Ishikawa (cell line): ENCODE measurements around the gene GADL1.

ENCODE experiments used
- CEBPB ChIP-seq: IDR thresholded peaks from 2 replicates; pipeline ENCODE4 v1.6.1; 2012
- CREB1 ChIP-seq: IDR thresholded peaks from 2 replicates; pipeline ENCODE4 v1.6.1; 2012; ENCODE audit warnings: low read depth
- EGR1 ChIP-seq: IDR thresholded peaks from 2 replicates; pipeline ENCODE4 v1.6.1; 2012
- EP300 ChIP-seq: IDR thresholded peaks from 2 replicates; pipeline ENCODE4 v1.6.1; 2012; ENCODE audit warnings: borderline replicate concordance
- FOXM1 ChIP-seq: IDR thresholded peaks from 2 replicates; pipeline ENCODE4 v1.6.1; 2012; ENCODE audit warnings: low read depth, borderline replicate concordance
- NFIC ChIP-seq: IDR thresholded peaks from 2 replicates; pipeline ENCODE4 v1.6.1; 2012
- RAD21 ChIP-seq: IDR thresholded peaks from 2 replicates; pipeline ENCODE4 v1.6.1; 2012; ENCODE audit warnings: low read depth
- TAF1 ChIP-seq: IDR thresholded peaks from 2 replicates; pipeline ENCODE4 v1.6.1; 2012; ENCODE audit warnings: low read depth, mild to moderate bottlenecking
- TCF12 ChIP-seq: IDR thresholded peaks from 2 replicates; pipeline ENCODE4 v1.6.1; 2012; ENCODE audit warnings: low read depth
- TEAD4 ChIP-seq: IDR thresholded peaks from 2 replicates; pipeline ENCODE4 v1.6.1; 2012
- YY1 ChIP-seq: IDR thresholded peaks from 2 replicates; pipeline ENCODE4 v1.6.1; 2012; ENCODE audit warnings: low read depth
- ZBTB7A ChIP-seq: IDR thresholded peaks from 2 replicates; pipeline ENCODE4 v1.6.1; 2012; ENCODE audit warnings: low read depth
- TF ChIP-seq, protein P1 (sequence below): IDR thresholded peaks from 2 replicates; pipeline ENCODE4 v1.6.1; 2012
- TF ChIP-seq, protein P2 (sequence below): IDR thresholded peaks from 2 replicates; pipeline ENCODE4 v1.6.1; 2012
- TF ChIP-seq, protein P3 (sequence below): IDR thresholded peaks from 2 replicates; pipeline ENCODE4 v1.6.1; 2012; ENCODE audit warnings: low read depth, mild to moderate bottlenecking

GADL1 gene

DNA sequence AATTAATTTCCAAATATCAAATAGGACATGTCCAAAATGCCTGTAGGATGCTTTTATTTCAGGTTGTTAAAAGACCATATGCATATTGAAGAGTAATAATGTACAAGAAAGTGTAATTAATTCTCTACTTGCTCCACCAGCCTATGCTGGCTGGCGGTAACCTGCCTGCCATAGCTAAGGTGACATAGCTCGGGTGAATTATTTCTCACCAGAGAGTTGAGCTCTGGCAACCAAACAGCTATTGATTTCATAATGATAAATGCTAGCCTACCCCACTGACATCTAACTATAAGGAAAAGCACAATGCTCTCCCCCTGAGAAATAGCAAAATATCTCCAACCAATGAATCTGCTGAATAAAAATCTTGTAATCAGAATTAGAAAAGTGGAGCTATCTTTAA, 48.9 kb downstream of the GADL1 start:
- TF ChIP-seq TAF1 (no peak), CEBPB (no peak), RAD21 (no peak), YY1 (no peak), NFIC (no peak), CREB1 (no peak), ZBTB7A (no peak), TCF12 (no peak), FOXM1 (no peak), EGR1 (no peak), TEAD4 (no peak), EP300 (no peak)
- TF ChIP-seq, protein P1, sequence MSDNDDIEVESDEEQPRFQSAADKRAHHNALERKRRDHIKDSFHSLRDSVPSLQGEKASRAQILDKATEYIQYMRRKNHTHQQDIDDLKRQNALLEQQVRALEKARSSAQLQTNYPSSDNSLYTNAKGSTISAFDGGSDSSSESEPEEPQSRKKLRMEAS, result no peak
- TF ChIP-seq, protein P2, sequence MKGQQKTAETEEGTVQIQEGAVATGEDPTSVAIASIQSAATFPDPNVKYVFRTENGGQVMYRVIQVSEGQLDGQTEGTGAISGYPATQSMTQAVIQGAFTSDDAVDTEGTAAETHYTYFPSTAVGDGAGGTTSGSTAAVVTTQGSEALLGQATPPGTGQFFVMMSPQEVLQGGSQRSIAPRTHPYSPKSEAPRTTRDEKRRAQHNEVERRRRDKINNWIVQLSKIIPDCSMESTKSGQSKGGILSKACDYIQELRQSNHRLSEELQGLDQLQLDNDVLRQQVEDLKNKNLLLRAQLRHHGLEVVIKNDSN, result no peak
- TF ChIP-seq, protein P3, sequence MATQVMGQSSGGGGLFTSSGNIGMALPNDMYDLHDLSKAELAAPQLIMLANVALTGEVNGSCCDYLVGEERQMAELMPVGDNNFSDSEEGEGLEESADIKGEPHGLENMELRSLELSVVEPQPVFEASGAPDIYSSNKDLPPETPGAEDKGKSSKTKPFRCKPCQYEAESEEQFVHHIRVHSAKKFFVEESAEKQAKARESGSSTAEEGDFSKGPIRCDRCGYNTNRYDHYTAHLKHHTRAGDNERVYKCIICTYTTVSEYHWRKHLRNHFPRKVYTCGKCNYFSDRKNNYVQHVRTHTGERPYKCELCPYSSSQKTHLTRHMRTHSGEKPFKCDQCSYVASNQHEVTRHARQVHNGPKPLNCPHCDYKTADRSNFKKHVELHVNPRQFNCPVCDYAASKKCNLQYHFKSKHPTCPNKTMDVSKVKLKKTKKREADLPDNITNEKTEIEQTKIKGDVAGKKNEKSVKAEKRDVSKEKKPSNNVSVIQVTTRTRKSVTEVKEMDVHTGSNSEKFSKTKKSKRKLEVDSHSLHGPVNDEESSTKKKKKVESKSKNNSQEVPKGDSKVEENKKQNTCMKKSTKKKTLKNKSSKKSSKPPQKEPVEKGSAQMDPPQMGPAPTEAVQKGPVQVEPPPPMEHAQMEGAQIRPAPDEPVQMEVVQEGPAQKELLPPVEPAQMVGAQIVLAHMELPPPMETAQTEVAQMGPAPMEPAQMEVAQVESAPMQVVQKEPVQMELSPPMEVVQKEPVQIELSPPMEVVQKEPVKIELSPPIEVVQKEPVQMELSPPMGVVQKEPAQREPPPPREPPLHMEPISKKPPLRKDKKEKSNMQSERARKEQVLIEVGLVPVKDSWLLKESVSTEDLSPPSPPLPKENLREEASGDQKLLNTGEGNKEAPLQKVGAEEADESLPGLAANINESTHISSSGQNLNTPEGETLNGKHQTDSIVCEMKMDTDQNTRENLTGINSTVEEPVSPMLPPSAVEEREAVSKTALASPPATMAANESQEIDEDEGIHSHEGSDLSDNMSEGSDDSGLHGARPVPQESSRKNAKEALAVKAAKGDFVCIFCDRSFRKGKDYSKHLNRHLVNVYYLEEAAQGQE, result no peak

DNA sequence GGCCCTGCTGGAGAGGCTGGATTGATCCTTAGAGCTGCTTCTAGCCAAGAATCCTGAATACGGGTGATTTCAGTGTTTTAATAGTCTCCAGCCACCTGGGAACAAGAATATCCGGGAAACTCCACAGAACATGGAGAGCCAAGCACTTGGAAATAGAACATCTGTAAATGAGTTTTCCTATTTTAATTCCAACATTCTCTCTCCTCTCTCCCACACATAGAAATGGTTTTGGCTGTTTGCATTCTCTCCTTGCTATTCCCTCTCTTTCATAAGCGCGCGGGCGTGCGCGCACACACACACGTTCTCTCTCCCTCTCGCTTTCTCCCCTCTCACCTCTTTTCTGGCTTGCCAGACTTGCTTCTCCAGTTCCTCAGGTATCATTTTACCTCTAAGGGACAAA, 50.6 kb downstream of the GADL1 start:
- TF ChIP-seq CEBPB (no peak), TEAD4 (no peak), TAF1 (no peak), NFIC (no peak), RAD21 (no peak), TCF12 (no peak), YY1 (no peak), ZBTB7A (no peak), CREB1 (no peak), EP300 (no peak), EGR1 (no peak), FOXM1 (no peak)
- TF ChIP-seq, protein P1, result no peak
- TF ChIP-seq, protein P2, result no peak
- TF ChIP-seq, protein P3, result no peak

DNA sequence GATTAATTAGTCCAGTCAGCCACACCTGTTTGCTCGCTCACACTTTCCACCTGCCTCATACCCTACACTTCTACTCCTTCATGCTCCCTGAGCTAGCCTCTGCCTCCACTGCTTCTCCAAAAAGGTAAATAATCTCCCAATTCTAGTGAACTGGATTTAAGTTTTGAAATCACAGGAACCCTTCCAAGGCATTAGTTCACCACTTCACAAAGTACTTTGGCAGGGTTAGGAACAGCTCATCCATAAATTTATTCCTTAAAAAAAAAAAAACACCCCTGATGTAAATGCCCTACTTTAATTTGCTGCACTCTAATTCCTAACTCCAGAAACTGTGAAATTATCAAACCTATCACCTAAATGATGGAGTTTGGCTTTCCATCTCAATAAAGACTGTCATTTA, 58.3 kb downstream of the GADL1 start:
- TF ChIP-seq, protein P2, result no peak
- TF ChIP-seq CEBPB, result no peak
- TF ChIP-seq, protein P3, result no peak
- no peak for TF ChIP-seq RAD21
- no peak for TF ChIP-seq CREB1
- no peak for TF ChIP-seq ZBTB7A
- TF ChIP-seq TCF12, result no peak
- TF ChIP-seq EP300, result no peak
- TF ChIP-seq TAF1, result no peak
- TF ChIP-seq, protein P1, result no peak
- no peak for TF ChIP-seq TEAD4
- TF ChIP-seq EGR1, result no peak
- TF ChIP-seq FOXM1, result no peak

DNA sequence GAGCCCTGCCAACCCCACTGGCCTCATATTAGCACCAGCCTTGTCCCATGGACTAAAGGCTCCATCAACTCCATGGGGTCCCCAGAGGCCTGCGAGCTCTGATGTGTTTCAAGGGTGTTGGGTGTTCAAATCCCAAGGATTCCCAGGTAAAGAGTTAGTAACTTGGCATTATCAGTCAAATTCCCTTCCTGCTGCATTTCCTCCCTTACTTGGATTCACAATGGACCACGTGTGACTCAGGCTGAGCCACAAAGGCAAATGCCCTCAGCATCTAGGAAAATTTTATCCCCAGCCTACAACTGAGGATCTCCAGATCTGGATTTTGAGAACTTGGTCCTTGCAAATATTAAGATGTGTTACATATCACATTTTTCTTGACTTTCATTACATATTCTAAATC, 58.8 kb downstream of the GADL1 start:
- TF ChIP-seq, protein P2, result no peak
- TF ChIP-seq TCF12, result no peak
- TF ChIP-seq, protein P1, result no peak
- no peak for TF ChIP-seq RAD21
- no peak for TF ChIP-seq TEAD4
- no peak for TF ChIP-seq CEBPB
- TF ChIP-seq EGR1, result no peak
